NCI-H128 (cell line): ENCODE measurements around the gene TPI1.
"Not testable (repeated sequence)": the region's sequence is repeated elsewhere in the genome, so short reads cannot be mapped to it uniquely, and the experiment has no call there.

Source experiments
- DNase-seq: peaks from one replicate; lab custom pipeline; 2025; ENCODE audit not compliant: unreplicated experiment; lab: John Stamatoyannopoulos, UW

TPI1 gene

DNA sequence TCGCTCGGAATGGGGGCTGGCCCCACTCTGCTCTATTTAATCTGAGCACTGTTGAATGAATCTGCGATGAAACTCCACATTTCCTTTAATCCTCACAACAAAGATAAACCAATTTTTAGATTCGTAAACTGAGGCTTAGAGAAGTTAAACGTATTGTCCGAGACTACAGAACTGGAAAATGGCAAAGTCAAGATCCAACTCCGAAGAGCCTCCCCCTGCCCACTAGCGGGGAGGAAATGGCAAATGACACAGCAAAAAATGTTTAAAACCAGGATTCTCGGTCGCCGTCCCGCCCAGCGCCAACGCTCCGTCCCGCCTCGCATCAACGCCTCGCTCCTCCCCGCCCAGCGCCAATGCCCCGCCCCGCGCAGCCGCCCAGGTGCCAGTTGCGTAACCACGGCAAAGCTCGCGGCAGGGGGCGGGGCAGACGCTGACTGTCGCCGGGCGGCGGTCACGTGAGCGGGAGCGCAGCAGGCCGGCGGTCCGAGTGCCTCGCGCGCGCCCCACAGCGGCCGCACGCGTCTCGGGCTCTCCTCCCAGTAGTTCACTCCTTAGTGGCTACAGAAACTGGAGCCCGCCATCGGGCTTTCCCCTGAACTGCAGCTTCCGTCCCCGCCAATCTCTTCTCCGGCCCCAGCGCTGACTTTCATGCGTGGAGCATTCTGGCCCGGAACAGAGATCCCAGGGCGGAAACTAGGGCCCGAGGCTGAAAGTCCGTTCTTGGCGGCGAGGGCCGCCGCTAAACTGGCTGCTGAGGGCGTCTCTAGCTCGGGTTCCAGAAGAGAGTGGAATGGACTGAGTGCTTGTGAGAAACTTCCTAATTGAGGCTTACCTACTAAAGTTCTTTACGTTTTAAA lies 23.7 kb downstream of the TPI1 start:
- DNase-seq = peak; percentile 97

GRCh38 chr12:6891646-6892001 lies 24.3 kb downstream of the TPI1 start:
- DNase-seq = no peak

GRCh38 chr12:6892683-6893082 lies 25.4 kb downstream of the TPI1 start:
- not testable (repeated sequence) for DNase-seq

- DNase-seq = no peak
Observed at GRCh38 chr12:6894321-6894720, 27.0 kb downstream of the TPI1 start.

GRCh38 chr12:6896846-6897435 lies 29.6 kb downstream of the TPI1 start:
- DNase-seq = no peak

- no peak for DNase-seq
Observed at GRCh38 chr12:6899427-6899826, 32.1 kb downstream of the TPI1 start.

GRCh38 chr12:6899837-6900519 lies 32.6 kb downstream of the TPI1 start:
- no peak for DNase-seq

DNA sequence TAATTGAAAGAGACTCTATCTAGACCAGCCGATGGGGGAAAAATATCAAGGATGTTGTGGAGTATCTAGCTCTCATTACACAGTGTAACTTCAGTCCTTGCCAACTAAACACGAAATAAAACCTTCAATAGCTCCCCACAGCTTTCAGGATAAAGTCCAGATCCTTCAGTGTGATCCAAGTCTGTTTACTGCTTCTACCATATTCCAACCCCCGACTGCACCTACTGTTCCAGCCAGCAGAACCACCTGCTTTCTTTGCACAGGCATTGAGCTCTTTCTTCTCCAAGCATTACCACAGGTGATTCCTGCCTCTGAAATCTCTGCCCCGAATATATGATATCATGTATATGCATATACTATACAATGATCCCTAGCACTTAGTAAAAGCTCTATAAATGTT lies 35.1 kb downstream of the TPI1 start:
- no peak for DNase-seq

DNA sequence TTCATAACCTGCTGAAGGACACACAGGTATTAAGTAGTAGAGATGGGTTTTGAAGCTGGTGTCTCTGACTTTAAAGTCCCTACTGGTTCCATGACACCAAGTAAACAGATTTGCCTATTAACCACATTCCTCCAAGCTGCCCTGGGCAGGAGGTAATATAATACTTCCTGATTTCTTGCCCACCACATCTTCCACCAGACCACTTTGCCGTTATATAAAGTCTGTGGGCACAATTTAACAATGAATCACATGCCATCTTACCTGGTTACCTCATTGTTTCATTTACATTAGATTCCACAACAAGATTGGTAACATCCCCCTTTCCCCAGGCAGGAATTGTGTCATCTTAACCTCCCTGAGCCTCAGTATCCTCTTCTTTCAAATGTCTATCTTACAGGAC lies 36.4 kb downstream of the TPI1 start:
- DNase-seq = no peak

- DNase-seq = peak; percentile 99
Observed at GRCh38 chr12:6904280-6905276, 37.2 kb downstream of the TPI1 start, which contains the start of gene LRRC23. LRRC23 (plus strand) TSS chr12:6904822; CDS start chr12:6905634, 812 bp downstream.

GRCh38 chr12:6905414-6906040 lies 38.2 kb downstream of the TPI1 start:
- DNase-seq = no peak

- DNase-seq = not testable (repeated sequence)
Observed at GRCh38 chr12:6908141-6908540, 40.8 kb downstream of the TPI1 start.

DNA sequence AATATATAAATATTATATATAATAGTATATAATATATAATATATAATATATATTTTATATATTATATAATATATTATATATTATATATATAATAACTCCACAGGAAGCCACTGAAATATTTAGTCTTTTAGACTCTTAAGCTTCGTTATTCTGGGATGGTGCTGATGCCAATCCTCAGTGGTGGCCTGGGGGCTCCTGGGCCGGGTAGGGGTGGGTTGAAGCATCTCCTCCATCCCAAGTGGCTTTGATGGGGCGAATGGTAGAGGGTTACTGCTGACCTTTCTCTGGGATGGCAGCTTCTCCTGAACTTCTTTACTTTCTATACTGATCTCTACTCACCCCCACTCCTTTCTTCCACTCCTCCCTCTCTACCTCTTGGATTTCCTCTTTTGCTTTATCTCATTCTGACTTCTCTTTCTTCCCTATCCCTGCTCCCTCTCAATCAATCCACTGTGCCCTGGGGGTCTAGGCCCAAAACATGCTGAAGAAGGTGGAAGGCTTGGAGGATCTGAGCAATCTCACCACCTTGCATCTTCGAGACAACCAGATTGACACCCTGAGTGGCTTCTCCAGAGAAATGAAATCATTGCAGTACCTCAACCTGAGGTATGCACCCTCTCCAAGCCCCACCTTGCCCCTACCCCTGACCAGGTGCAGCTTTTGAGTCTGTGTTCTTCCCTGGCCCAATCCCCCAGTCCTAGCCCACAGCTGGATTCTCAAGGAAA lies 42.3 kb downstream of the TPI1 start:
- DNase-seq = no peak

GRCh38 chr12:6912164-6912935 lies 45.0 kb downstream of the TPI1 start:
- DNase-seq = no peak

- peak; percentile 81 for DNase-seq
Observed at GRCh38 chr12:6914246-6914946, 47.1 kb downstream of the TPI1 start, which contains the start of gene ENO2. ENO2 (plus strand) TSS chr12:6914580; CDS start chr12:6915833, 1,253 bp downstream.

DNA sequence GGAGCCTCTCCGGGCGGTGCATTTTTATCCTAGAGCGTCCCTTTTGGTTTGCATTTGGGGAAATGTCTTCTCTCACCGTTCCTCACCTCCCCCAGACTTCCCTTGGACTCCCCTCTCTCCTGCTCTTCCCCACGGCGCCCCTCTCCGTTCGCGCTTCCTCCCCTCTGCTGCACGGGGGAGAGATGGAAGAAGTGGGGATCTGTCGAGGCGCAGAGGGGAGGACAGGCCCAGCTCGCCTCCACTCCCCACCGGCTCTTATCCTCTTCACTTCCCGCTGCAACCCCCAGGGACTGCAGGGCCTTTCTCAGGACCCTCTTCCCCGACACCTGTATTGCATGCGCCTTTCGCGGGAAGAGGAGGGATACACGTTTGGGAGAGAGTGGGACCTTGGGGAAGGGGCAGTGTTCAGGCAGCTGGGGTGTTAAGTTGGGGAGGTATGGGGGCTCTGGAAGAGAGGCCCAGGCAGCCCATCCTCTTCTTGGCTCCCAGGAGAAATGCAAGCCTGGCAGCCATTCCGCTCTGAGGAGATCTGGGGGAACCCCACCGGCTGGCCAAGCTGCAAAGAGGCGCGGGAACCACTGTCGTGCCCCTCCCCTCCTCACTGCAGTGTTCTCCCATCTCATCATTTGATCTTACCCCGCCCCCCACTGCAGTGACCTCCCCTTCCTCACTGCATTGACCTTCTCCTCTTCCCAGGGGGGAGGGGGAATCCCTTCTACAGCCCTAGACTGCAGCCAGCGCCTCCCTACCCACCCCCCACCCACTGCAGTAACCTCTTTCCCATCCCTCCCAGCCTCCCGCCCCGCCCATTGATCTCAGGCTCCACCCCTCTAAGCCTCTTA lies 47.8 kb downstream of the TPI1 start:
- DNase-seq = no peak

DNA sequence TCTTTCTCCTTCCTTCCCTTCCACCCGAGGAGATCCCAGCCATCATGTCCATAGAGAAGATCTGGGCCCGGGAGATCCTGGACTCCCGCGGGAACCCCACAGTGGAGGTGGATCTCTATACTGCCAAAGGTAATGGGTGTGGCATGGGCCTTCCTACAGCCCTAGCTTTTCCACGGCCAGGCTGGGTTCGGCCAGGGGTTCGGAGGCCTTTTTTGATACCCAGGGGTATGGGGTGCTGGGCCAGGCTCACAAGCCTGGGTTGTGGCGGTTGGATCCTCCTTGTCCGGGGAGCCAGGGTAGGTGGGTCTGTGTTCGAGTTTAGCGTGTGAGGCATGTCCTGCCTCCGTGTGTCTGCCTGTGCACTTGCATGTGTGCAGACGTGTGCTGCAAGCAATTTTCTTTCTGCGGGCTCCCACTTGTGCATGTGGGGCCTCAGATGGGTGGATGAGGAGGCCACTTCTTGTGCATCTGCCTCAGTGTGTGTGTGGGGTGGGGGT lies 48.5 kb downstream of the TPI1 start:
- DNase-seq = no peak
